BLaER1 treated with 17β-estradiol and CSF1 and Interleukin-3, amounts not matched to agents 10 nM and 100 nM (cell line): ENCODE measurements around the gene PPP1R14B.

Experiments used
- H3K27ac ChIP-seq, 11 experiments: shearing (Covaris generic); formaldehyde crosslinking; 2 replicates each; pipeline ENCODE4 v1.8.1; 2022
- H3K27me3 ChIP-seq, 11 experiments: shearing (Covaris generic); formaldehyde crosslinking; 2 replicates each; pipeline ENCODE4 v1.8.1; 2022
- H3K36me3 ChIP-seq, 11 experiments: shearing (Covaris generic); formaldehyde crosslinking; 2 replicates each; pipeline ENCODE4 v1.8.1; 2022
- H3K4me1 ChIP-seq, 10 experiments: shearing (Covaris generic); formaldehyde crosslinking; 2 replicates each; pipeline ENCODE4 v1.8.1; 2022
- H3K4me2 ChIP-seq, 11 experiments: shearing (Covaris generic); formaldehyde crosslinking; 2 replicates each; pipeline ENCODE4 v1.8.1; 2022
- H3K4me3 ChIP-seq, 10 experiments: shearing (Covaris generic); formaldehyde crosslinking; 2 replicates each; pipeline ENCODE4 v1.8.1; 2022
- H3K9ac ChIP-seq, 11 experiments: shearing (Covaris generic); formaldehyde crosslinking; 2 replicates each; pipeline ENCODE4 v1.8.1; 2022
- H3K9me3 ChIP-seq, 11 experiments: shearing (Covaris generic); formaldehyde crosslinking; replicated peaks in 1 of 11; 2 replicates each; pipeline ENCODE4 v1.8.1; 2022
- H4K20me1 ChIP-seq, 11 experiments: shearing (Covaris generic); formaldehyde crosslinking; 2 replicates each; pipeline ENCODE4 v1.8.1; 2022
- Cebpa-rat ChIP-seq, 11 experiments: shearing (Covaris generic); IDR thresholded peaks; 2 replicates each; pipeline ENCODE4 v1.8.1; 2022

Gene PPP1R14B

GRCh38 chr11:64259533-64260067 is 12.9 kb upstream of the PPP1R14B start:
- Histone ChIP-seq H3K4me2 (no peak overlapping the region), H3K4me3 (no peak overlapping the region), H3K4me1 (peaks cover 19 to 31% (median 22%) of the 10 kb centered on the region in 10 experiments), H3K9me3 (no peaks in the 10 kb centered on the region), H3K36me3 (peaks cover 86 to 100% (median 96%) of the 10 kb centered on the region in 11 experiments), H3K9ac (0 out of 22 replicates have a peak overlapping the region, but pooled peaks of 1 of the 11 experiments have one; percentile 9), H3K27me3 (no peaks in the 10 kb centered on the region), H4K20me1 (peaks cover 0 to 85% (median 9%) of the 10 kb centered on the region in 11 experiments; a peak in 13 of 22 replicates), H3K27ac (no peak overlapping the region)
- TF ChIP-seq Cebpa-rat (IDR thresholded peaks at IDR 0.05): no peak

- Histone ChIP-seq H3K27me3 (no peaks in the 10 kb centered on the region), H3K4me2 (no peak overlapping the region), H3K4me3 (no peak overlapping the region), H3K9me3 (no peaks in the 10 kb centered on the region), H3K36me3 (peaks cover 91 to 100% (median 97%) of the 10 kb centered on the region in 11 experiments), H3K4me1 (peaks cover 17 to 31% (median 20%) of the 10 kb centered on the region in 10 experiments), H3K9ac (no peak overlapping the region), H3K27ac (no peak overlapping the region), H4K20me1 (peaks cover 0 to 85% (median 15%) of the 10 kb centered on the region in 11 experiments; a peak in 17 of 22 replicates)
- TF ChIP-seq Cebpa-rat (IDR thresholded peaks at IDR 0.05): no peak
Measured at GRCh38 chr11:64258946-64259532, 12.3 kb upstream of the PPP1R14B start.

- TF ChIP-seq Cebpa-rat (IDR thresholded peaks at IDR 0.05): no peak
- peaks cover 84 to 99% (median 90%) of the 10 kb centered on the region in 11 experiments for H3K36me3 ChIP-seq
- no peak overlapping the region for H3K4me3 ChIP-seq
- no peak overlapping the region for H3K9ac ChIP-seq
- peaks cover 5 to 90% (median 22%) of the 10 kb centered on the region in 11 experiments; a peak in 19 of 22 replicates for H4K20me1 ChIP-seq
- no peak overlapping the region for H3K27ac ChIP-seq
- peaks cover 17 to 32% (median 22%) of the 10 kb centered on the region in 10 experiments for H3K4me1 ChIP-seq
- H3K27me3 ChIP-seq: no peaks in the 10 kb centered on the region
- H3K9me3 ChIP-seq: no peaks in the 10 kb centered on the region
- no peak overlapping the region for H3K4me2 ChIP-seq
Measured at GRCh38 chr11:64258356-64258755, 11.6 kb upstream of the PPP1R14B start.

- no peak overlapping the region for H3K27ac ChIP-seq
- H3K4me1 ChIP-seq: peaks cover 19 to 29% (median 25%) of the 10 kb centered on the region in 10 experiments
- TF ChIP-seq Cebpa-rat (IDR thresholded peaks at IDR 0.05): no peak
- H3K27me3 ChIP-seq: no peaks in the 10 kb centered on the region
- H3K9me3 ChIP-seq: no peaks in the 10 kb centered on the region
- H3K4me3 ChIP-seq: no peak overlapping the region
- peak overlapping the region in 1 of 11 experiments; percentile 26; a peak in 2 of 22 replicates for H3K9ac ChIP-seq
- peaks cover 17 to 81% (median 31%) of the 10 kb centered on the region in 11 experiments; a peak in 19 of 22 replicates for H4K20me1 ChIP-seq
- peaks cover 65 to 78% (median 70%) of the 10 kb centered on the region in 11 experiments for H3K36me3 ChIP-seq
- H3K4me2 ChIP-seq: no peak overlapping the region
Measured at GRCh38 chr11:64256300-64256699, 9.6 kb upstream of the PPP1R14B start.

- Histone ChIP-seq H3K9ac (peak overlapping the region in 1 of 11 experiments; percentile 26; a peak in 1 of 22 replicates), H3K4me3 (no peak overlapping the region)
- TF ChIP-seq Cebpa-rat (IDR thresholded peaks at IDR 0.05): no peak
Measured at GRCh38 chr11:64255135-64256128, 8.7 kb upstream of the PPP1R14B start.

GRCh38 chr11:64254326-64254725 is 7.6 kb upstream of the PPP1R14B start:
- Histone ChIP-seq H3K36me3 (peaks cover 49 to 59% (median 52%) of the 10 kb centered on the region in 11 experiments), H3K9me3 (no peaks in the 10 kb centered on the region), H4K20me1 (peaks cover 17 to 66% (median 28%) of the 10 kb centered on the region in 11 experiments; a peak in 19 of 22 replicates), H3K27me3 (no peaks in the 10 kb centered on the region), H3K4me1 (peaks cover 36 to 48% (median 43%) of the 10 kb centered on the region in 10 experiments), H3K4me2 (peak overlapping the region; percentile 92 to 100 (median 99); a peak in 16 of 22 replicates), H3K27ac (peak overlapping the region in 1 of 11 experiments; percentile 40; a peak in 1 of 22 replicates), H3K9ac (peak overlapping the region in 3 of 11 experiments; percentile 28 to 95 (median 47); a peak in 2 of 22 replicates), H3K4me3 (0 out of 20 replicates have a peak overlapping the region, but pooled peaks of 1 of the 10 experiments have one; percentile 94)
- no peak for TF ChIP-seq Cebpa-rat (IDR thresholded peaks at IDR 0.05)

More at GRCh38 chr11:64255135-64256128, 8.7 kb upstream of the PPP1R14B start:
- Histone ChIP-seq H3K27me3 (no peaks in the 10 kb centered on the region), H3K4me1 (peaks cover 25 to 37% (median 32%) of the 10 kb centered on the region in 10 experiments), H3K36me3 (peaks cover 60 to 70% (median 63%) of the 10 kb centered on the region in 11 experiments), H3K9me3 (no peaks in the 10 kb centered on the region), H3K4me2 (no peak overlapping the region), H4K20me1 (peaks cover 17 to 77% (median 31%) of the 10 kb centered on the region in 11 experiments; a peak in 19 of 22 replicates), H3K27ac (no peak overlapping the region)

- Histone ChIP-seq H3K4me3 (peak overlapping the region in 4 of 10 experiments; percentile 94 to 95 (median 94); a peak in 6 of 20 replicates), H3K36me3 (peaks cover 40 to 50% (median 43%) of the 10 kb centered on the region in 11 experiments), H3K4me1 (peaks cover 39 to 56% (median 52%) of the 10 kb centered on the region in 10 experiments), H3K4me2 (peak overlapping the region; percentile 92 to 100 (median 99)), H3K27ac (peak overlapping the region in 2 of 11 experiments; percentile 8 to 31; a peak in 2 of 22 replicates), H3K9ac (peak overlapping the region; percentile 5 to 95 (median 83); a peak in 14 of 22 replicates), H4K20me1 (peaks cover 17 to 58% (median 28%) of the 10 kb centered on the region in 11 experiments; a peak in 19 of 22 replicates), H3K9me3 (no peaks in the 10 kb centered on the region), H3K27me3 (no peaks in the 10 kb centered on the region)
- TF ChIP-seq Cebpa-rat (IDR thresholded peaks at IDR 0.05): no peak
Measured at GRCh38 chr11:64253481-64253880, 6.7 kb upstream of the PPP1R14B start.

GRCh38 chr11:64253043-64253442 is 6.3 kb upstream of the PPP1R14B start:
- peak overlapping the region; percentile 27 to 95 (median 84); a peak in 18 of 22 replicates for H3K9ac ChIP-seq
- H3K36me3 ChIP-seq: peaks cover 36 to 46% (median 39%) of the 10 kb centered on the region in 11 experiments
- H3K4me3 ChIP-seq: peak overlapping the region; percentile 71 to 96 (median 90); a peak in 19 of 20 replicates
- H3K27me3 ChIP-seq: no peaks in the 10 kb centered on the region
- peaks cover 17 to 53% (median 28%) of the 10 kb centered on the region in 11 experiments; a peak in 19 of 22 replicates for H4K20me1 ChIP-seq
- no peaks in the 10 kb centered on the region for H3K9me3 ChIP-seq
- H3K4me1 ChIP-seq: peaks cover 40 to 60% (median 56%) of the 10 kb centered on the region in 10 experiments
- peak overlapping the region in 5 of 11 experiments; percentile 15 to 95 (median 71); a peak in 7 of 22 replicates for H3K27ac ChIP-seq
- H3K4me2 ChIP-seq: peak overlapping the region; percentile 92 to 100 (median 99)
- no peak for TF ChIP-seq Cebpa-rat (IDR thresholded peaks at IDR 0.05)
